Hematopoietic multipotent progenitor cell treated with erythropoietin and hydrocortisone succinate and interleukin-3 and kit ligand, for 4 days (in vitro differentiated cells): ENCODE data around the gene SAT1.
"Not testable (repeated sequence)": the region's sequence is repeated elsewhere in the genome, so short reads cannot be mapped to it uniquely, and the experiment has no call there.

ENCODE experiments used
- DNase-seq: peaks from one replicate; pipeline ENCODE4 v3.0.0-alpha.2; 2015

The SAT1 gene

DNA sequence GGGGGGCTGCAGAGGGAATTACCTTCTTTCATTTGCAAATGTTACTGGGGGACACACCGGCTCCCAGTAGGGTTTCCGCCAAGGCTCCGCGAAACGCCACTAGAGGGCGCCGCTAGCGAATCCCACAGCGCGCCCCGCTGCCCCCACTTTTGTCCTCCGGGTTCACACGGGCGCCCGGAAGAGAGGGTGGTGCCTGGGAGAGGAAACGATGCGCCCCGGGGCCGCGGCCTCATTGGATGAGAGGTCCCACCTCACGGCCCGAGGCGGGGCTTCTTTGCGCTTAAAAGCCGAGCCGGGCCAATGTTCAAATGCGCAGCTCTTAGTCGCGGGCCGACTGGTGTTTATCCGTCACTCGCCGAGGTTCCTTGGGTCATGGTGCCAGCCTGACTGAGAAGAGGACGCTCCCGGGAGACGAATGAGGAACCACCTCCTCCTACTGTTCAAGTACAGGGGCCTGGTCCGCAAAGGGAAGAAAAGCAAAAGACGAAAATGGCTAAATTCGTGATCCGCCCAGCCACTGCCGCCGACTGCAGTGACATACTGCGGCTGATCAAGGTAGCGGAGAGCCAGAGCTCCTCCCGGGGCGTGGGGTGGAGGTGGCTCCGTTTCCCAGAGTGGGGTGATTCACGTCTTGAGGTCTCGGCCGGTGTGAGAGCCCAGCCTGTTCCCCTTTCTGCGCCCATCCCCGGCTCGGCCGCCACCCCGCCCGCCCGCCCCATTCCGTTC is at the start of gene SAT1:
Gene SAT1, plus strand, starts transcription at position 311 of the 726 bp plus-strand sequence. Its CDS starts 179 bp downstream, at position 490.
- peak; percentile 98 for DNase-seq

DNA sequence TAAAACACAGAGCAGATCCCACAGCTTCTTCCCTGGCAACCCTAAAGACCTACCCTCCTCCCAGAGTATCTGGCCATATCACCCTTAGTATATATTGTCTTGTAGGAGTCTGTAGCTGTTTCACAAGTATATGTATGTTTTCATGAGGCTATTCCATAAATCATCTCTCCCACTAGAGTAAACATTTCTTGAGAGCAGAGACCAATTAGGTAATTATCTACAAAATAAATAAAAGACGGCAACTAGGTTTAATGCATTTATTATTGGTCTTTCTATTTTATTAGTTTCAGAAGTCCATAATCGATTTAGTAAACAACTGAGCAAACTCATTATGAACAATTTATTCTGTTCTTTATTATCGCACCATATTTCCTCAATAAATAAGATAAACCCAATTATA is 46.9 kb upstream of the SAT1 start:
- DNase-seq, result no peak

GRCh38 chrX:23737413-23737812 is 45.6 kb upstream of the SAT1 start:
- DNase-seq, result no peak

GRCh38 chrX:23742174-23742696 is 40.7 kb upstream of the SAT1 start:
- DNase-seq, result peak; percentile 61

DNA sequence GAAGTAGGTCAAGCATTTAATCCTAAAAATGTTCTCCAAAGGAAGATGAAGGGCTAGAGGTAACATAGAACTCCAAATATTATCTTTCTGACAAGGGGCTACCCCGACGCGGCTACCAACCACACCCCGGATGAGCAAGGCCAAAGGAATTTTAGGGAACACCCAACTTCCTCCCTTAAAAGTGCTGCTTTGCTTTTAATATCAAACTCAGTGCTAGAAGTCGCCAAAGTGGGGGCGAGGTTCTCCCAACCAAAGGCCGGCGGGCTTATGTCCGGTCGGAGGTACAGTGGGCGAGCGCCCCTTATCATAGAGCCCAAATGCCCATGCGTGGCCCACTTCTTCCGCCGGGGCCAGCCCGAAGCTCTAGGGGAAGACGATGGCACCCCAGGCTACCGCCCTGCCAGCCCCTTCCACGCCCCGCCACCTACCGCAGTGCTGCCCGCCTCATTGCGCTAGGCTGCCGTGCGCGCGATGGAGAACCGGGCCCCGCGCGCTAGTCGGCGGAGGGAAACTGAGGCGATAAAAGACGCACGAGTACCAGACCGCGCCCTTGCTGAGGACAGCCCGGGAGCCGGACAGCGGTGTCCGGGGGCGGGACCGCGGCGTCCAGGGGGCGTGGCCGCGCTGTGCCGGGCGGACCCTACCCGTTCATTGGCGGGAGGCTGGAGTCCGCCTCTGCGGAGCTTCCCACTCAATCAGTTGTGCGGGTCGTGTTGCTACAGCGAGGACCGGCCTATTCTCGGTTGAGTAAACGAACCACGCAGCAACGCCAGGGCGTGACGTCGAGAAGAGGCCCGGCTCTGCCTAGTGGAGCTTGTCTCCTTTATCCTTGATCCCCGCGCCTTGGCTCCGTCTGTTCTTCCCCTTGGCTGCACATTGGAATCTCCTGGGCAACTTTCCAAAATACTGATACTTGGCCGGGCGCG is 40.0 kb upstream of the SAT1 start, which contains the start of gene ACOT9:
Gene ACOT9, minus strand, starts transcription at position 580 of the 926 bp plus-strand sequence. Its CDS starts 132 bp downstream, at position 448.
- DNase-seq, result peak; percentile 95

- not testable (repeated sequence) for DNase-seq
Observed at GRCh38 chrX:23743623-23743971, 39.4 kb upstream of the SAT1 start.

GRCh38 chrX:23745786-23746185 is 37.2 kb upstream of the SAT1 start:
- DNase-seq, result no peak

GRCh38 chrX:23749129-23749528 is 33.8 kb upstream of the SAT1 start:
- no peak for DNase-seq

DNA sequence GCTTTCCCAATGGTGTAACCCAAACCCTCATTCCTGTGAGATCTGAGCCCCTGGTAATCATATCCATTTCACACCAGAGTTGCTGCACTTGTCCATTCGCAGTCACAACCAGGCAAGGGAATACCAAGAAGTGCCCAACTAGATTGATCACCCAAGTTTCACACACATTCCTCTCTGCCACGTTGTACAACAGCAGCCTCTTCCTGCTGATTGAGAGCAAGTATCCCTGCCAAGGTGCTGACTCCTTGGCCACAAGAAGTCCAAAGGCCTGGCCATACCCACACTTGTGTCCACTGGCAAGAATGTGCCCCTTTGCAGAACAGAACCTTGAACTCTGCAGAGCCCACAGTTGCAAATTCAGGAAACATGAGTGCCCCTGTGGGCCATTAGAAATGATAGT is 33.4 kb upstream of the SAT1 start:
- no peak for DNase-seq

DNA sequence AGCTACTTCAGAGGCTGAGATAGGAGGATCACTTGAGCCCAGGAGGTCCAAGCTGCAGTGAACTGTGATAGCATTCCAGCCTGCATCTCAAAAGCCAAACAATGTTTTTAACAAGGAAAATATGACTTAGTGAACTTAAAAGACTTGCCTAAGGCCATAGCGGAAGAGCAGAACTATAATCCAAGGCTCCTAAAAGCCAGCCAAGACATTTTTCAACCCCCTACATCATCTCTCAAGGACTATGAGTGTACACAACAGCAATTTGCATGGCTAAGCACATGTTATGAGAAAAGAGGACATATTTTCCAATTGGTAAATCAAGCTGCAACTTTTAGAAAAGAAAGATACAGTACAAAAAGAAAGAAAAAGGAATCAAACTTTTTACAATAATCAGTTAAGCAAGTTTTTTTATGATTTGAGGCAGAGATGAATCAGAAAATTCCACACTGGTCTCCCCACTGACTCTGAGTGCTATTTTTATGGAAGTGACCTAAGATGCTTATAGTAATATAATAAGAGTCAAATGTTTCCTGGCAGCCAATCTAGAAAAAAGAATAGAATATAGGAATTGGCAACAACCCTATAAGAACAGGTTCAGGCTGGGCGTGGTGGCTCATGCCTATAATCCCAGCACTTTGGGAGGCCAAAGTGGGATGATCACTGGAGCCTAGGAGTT is 30.1 kb upstream of the SAT1 start:
- DNase-seq, result no peak

GRCh38 chrX:23754664-23755063 is 28.3 kb upstream of the SAT1 start:
- no peak for DNase-seq

GRCh38 chrX:23756165-23756564 is 26.8 kb upstream of the SAT1 start:
- DNase-seq, result peak; percentile 87

GRCh38 chrX:23759821-23760220 is 23.2 kb upstream of the SAT1 start:
- no peak for DNase-seq

DNA sequence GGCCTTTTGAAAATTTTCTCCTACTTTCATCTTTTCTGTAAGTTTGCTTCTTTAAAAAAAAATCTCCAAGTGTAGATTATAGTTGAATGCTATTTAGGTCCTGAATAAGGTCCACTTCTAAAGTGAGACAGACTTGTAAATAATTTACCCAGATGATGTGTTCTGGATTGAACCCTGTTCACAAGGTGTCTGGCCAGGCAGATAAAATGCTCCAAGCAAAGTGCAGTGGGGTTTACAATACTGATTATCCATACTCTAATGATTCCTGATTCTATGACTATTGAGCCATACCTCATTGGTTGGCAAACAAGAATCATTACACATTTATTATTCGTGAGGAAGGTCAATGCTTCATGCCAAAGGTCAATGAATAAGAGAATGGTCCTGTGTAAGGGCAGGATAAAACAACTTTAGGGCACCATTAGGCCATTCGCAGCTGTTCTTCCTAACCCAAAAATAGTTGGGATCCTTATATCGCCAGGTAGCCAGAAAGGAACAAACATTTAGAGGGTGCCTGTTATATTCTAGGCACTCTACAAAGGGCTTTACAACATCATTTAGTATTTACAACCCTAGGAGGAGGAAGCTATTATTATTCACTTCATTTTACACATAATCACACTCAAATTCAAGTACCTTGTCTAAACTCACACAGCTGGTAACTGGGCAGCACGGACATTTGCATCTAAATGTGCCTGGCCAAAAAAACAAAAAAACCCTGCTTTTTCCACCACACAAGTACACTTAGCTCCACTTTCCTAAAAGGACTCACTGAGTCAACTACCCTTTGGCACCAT is 18.6 kb upstream of the SAT1 start:
- DNase-seq, result no peak

DNA sequence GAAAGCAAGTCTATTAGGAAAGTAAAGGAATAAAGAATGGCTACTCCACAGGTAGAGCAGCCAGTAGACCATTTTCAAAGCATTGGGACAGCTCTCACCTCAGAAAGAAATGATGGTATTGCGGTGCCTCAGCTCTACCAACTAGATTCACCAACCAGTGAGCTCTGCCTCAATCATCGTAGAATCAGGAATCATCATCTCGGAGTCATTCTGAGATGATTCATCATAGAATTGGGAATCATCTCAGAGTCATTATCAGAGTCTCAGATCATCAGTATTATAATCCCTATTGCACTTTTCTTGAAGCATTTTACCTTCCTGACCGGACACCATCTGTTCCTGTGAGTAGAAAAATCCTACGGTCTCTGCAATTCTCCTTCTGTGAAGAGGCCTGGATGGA is 17.5 kb upstream of the SAT1 start:
- no peak for DNase-seq

GRCh38 chrX:23765868-23766267 is 17.1 kb upstream of the SAT1 start:
- no peak for DNase-seq

GRCh38 chrX:23766650-23767551 is 16.1 kb upstream of the SAT1 start:
- DNase-seq, result no peak

DNA sequence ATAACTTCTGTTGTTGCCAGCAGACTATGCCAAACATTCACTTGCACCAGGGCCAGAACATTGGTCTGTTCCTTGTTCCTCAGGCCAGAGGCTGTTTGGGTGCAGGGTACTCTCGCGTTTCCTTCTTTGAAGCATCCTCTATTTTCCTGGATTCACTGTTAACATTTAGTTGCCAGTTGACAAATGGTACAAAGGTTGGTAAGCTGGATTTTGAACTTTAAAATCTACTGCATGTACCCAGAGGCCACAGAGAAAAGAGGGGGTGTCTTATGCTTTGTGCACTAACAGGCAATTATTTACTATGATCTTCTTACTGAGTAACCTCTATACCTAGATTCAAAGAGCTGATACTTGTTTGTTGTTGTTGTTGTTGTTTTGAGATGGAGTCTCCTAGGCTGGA is 12.8 kb upstream of the SAT1 start:
- no peak for DNase-seq

- not testable (repeated sequence) for DNase-seq
Observed at GRCh38 chrX:23771086-23771485, 11.9 kb upstream of the SAT1 start.

DNA sequence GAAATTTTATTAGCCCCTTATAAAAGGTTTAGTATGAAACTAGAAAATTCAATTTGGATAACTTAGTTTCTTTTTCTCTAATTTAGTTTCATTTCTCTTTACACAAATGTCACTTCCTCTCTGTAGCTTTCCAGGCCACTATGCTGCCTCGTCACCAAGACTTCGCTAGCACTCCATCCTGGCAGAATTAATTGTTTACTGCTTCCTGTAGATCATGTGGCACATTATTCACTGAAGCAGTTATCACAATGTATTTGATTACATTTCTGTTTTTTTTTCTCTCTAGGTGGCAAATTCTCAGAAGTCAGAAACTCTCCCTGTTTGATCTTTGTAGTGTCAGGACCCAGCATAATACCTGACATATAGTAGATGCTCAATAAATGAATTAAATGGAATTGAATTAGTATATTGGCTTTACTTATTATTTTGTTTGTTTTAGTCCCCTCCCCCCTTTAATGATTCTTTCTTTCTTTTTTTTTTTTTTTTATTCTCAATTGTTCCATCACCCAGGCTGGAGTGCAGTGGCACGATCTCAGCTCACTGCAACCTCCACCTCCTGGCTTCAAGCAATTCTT is 9.3 kb upstream of the SAT1 start:
- peak; percentile 57 for DNase-seq

- DNase-seq, result no peak
Observed at GRCh38 chrX:23776363-23776762, 6.6 kb upstream of the SAT1 start.
